Measurements from ENCODE around the gene DNAJB9.

GRCh38 chr7:108592646-108593201 lies 23.1 kb downstream of the DNAJB9 start:
- no peak for TF ChIP-seq CTCF (IDR thresholded peaks at IDR 0.05)
- TF ChIP-seq POLR2A (IDR thresholded peaks at IDR 0.05) = no peak

All from uterus (tissue), 2 donors.